NCI-H2227 (cell line): ENCODE measurements around the gene ASMTL.

Source experiments
- DNase-seq: peaks from one replicate; lab custom pipeline; 2025; ENCODE audit not compliant: unreplicated experiment; lab: John Stamatoyannopoulos, UW

ASMTL gene

DNA sequence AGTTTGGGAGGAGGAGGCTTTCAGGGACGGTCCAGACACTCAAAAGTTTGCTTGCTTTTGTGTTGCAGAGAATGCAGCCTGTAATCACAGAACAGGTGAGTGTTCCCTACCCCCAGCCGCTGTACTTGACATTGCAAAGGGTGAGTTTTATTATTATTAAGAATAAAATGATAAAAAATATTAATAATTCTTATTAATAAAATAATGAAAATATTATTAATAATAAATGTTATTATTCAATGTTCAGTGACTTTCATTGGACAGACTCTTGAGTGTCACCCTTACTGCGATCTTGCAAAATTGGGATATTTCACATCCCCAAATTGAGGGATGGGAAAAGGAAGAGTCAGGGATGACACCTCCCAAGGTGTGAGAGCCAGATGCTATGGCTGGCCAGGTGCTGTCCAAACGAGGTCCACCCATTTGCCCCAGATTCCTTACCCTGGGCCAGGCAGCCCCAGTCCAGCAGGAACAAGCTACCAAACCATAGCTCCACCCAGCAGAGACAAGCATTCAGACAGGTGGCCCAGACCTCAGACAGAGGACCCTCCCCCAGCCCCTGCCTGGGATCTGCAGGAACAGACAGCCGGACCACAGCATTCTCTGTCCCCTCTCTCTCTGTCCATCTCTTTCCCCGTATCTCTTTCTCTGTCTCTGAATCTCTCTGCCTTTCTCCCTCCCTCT lies 93.8 kb downstream of the ASMTL start:
- no peak for DNase-seq

DNA sequence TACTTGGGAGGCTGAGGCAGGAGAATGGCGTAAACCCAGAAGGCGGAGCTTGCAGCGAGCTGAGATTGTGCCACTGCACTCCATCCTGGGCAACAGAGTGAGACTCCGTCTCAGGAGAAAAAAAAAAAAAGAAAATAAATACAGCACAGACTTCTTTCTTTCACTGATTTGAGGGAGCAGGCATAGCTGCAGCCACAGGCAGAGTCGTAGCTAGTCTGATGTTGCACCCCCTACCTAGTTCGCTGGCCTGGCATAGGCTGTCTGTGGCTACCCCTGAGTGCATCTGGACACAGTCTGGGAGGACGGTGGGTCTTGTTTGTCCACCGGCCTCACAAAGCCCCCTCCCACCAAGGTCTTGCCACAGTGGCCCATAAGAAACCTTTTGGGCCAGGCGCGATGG lies 94.7 kb downstream of the ASMTL start:
- no peak for DNase-seq

DNA sequence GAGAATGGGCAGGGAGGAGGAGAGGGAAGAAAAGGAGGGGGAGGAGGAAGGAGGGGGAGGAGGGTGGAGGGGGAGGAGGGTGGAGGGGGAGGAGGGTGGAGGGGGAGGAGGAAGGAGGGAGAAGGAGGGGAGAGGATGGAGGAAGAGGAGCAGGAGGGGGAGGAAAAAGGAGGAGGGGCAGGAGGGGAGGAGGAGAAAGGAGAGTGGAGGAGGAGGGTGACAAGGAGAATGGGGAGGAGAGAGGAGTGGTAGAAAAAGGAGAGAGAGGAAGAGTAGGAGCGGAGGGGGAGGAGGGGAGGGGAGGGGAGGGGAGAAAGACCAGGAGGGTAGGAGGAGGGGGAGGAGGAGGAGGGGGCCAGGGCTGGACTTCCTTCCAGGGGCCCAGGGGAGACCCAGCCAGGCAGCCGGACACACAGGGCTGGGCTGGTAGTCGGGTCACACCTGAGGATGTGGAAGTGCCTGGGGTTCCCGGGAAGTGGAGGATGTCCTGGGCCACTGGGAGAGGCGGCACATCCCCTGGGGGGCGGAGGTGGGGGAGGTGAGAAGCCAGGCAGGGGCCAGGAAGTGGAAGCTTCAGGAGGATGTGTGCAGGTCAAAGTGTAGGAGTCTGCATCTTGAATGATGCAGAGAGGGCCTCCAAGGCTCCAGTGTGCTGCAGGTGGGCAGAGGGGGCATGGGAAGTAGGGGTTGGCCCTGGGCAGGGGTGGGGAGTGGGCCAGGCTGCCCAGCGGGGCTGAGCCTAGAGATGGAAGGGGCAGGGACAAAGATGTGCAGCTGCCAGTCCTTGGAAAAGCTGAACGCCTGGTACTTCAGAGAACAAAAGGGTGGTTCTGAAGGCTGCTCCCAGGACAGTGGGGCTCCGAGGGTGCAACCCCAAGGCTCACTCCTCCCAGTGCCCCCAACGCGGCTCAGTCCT lies 97.3 kb downstream of the ASMTL start:
- peak; percentile 37 for DNase-seq

GRCh38 chrX:1354036-1355019 lies 98.4 kb downstream of the ASMTL start:
- DNase-seq: no peak
